ENCODE measurements around the gene WWC1. TPM values are rescaled to one million over a fixed set of nuclear protein-coding genes. Genes with fewer than 3 reads are reported as not detected.
"Not testable (repeated sequence)": the region's sequence is repeated elsewhere in the genome, so short reads cannot be mapped to it uniquely, and the experiment has no call there.

The WWC1 gene
- total RNA-seq, 2 experiments from 2014 or later = 1.0 to 1.3 TPM

DNA sequence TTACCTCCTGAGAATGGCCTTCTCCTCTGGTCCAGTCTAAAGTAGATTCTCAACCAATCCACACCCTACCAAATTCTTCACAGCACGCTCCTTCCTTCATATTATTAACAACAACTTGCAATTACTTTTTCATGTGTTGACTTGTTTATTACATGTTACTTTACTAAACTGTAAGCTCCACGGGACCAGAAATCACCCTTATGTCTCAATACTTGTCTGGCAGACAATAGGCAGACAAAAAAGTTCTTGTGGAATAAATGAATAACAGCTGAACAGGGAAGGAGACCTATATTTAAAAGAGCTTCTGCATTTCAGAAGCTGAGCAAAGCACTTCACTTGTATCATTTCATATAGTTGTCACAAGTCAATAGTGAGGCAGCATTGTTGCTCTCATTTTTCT, 5.7 kb upstream of the WWC1 start:
- no peaks in the 10 kb centered on the region for H3K36me3 Mint-ChIP-seq (ENCODE audit: low read depth)
- no peak overlapping the region for H3K4me3 ChIP-seq (ENCODE audit: low read length)
- no peaks in the 10 kb centered on the region for H3K4me1 ChIP-seq (ENCODE audit: insufficient read depth, low read length)
- peaks cover 7 to 13% of the 10 kb centered on the region in 2 experiments for H3K9me3 ChIP-seq (ENCODE audit: control insufficient read depth in 1 of 2, insufficient read depth in 1 of 2, low read length in 2 of 2)
- peaks cover 0 to 4% of the 10 kb centered on the region in 2 experiments for H3K27me3 ChIP-seq (ENCODE audit: control insufficient read depth in 1 of 2, insufficient read depth in 2 of 2, low read length in 2 of 2)
- H3K4me1 Mint-ChIP-seq (ENCODE audit: low read depth) = peaks cover 6% of the 10 kb centered on the region
- H3K4me3 Mint-ChIP-seq = no peak overlapping the region
- no peak for TF ChIP-seq CTCF (IDR thresholded peaks at IDR 0.05)
- ATAC-seq (ENCODE audit: poor library complexity) (no peak), DNase-seq (no peak)
- H3K27ac ChIP-seq (ENCODE audit: low read depth in 1 of 2, low read length in 2 of 2) = no peak overlapping the region
- peaks cover 35% of the 10 kb centered on the region for H3K27me3 Mint-ChIP-seq
- no peaks in the 10 kb centered on the region for H3K36me3 ChIP-seq (ENCODE audit: insufficient read depth, low read length)
- POLR2A ChIA-PET = no interaction called here
- CTCF ChIA-PET = no interaction called here
- intact Hi-C loops (cut with DNase I, micrococcal nuclease) = no loop called here
- H3K9me3 Mint-ChIP-seq = peaks cover 8% of the 10 kb centered on the region
- H3K27ac Mint-ChIP-seq = no peak overlapping the region

- H3K4me1 ChIP-seq (ENCODE audit: insufficient read depth, low read length) = peaks cover 5% of the 10 kb centered on the region
- no peak overlapping the region for H3K27ac ChIP-seq (ENCODE audit: low read depth in 1 of 2, low read length in 2 of 2)
- no peaks in the 10 kb centered on the region for H3K36me3 ChIP-seq (ENCODE audit: insufficient read depth, low read length)
- DNase-seq (no peak), ATAC-seq (ENCODE audit: poor library complexity) (no peak)
- ChIA-PET POLR2A (no interaction called here), CTCF (interaction anchor here (0.6 kb wide), 1 partner anchor 47 kb away, joined by 3 read pairs; no protein-coding TSS in a partner anchor)
- H3K4me1 Mint-ChIP-seq (ENCODE audit: low read depth) = peaks cover 11% of the 10 kb centered on the region
- TF ChIP-seq CTCF (IDR thresholded peaks at IDR 0.05) = no peak
- H3K27ac Mint-ChIP-seq = no peak overlapping the region
- H3K4me3 Mint-ChIP-seq = no peak overlapping the region
- H3K27me3 ChIP-seq (ENCODE audit: control insufficient read depth in 1 of 2, insufficient read depth in 2 of 2, low read length in 2 of 2) = peaks cover 0 to 6% of the 10 kb centered on the region in 2 experiments
- peaks cover 38% of the 10 kb centered on the region for H3K27me3 Mint-ChIP-seq
- H3K9me3 Mint-ChIP-seq = peaks cover 8% of the 10 kb centered on the region
- H3K36me3 Mint-ChIP-seq (ENCODE audit: low read depth) = no peaks in the 10 kb centered on the region
- intact Hi-C loops (cut with DNase I, micrococcal nuclease) = no loop called here
- peaks cover 7 to 13% of the 10 kb centered on the region in 2 experiments for H3K9me3 ChIP-seq (ENCODE audit: control insufficient read depth in 1 of 2, insufficient read depth in 1 of 2, low read length in 2 of 2)
- no peak overlapping the region for H3K4me3 ChIP-seq (ENCODE audit: low read length)
These were observed 5.1 kb upstream of the WWC1 start for GRCh38 chr5:168286386-168286785.

DNA sequence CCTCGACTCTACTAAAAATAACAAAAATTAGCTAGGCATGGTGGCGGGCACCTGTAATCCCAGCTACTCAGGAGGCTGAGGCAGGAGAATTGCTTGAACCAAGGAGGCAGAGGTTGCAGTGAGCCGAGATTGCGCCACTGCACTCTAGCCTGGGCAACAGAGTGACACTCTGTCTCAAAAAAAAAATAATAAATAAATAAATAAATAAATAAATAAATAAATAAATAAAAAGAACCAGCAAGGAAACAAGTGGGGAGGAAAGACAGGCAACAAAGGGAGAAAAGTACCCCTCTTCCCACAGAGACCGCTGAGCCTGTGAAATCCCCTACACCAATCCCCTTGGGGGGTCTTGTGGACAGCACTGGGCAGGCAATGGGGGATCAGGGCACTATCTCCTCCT, 4.6 kb upstream of the WWC1 start:
- DNase-seq; H3K27me3 ChIP-seq (ENCODE audit: control insufficient read depth in 1 of 2, insufficient read depth in 2 of 2, low read length in 2 of 2); H3K27ac Mint-ChIP-seq; H3K36me3 Mint-ChIP-seq (ENCODE audit: low read depth); intact Hi-C loops (cut with DNase I, micrococcal nuclease); H3K4me3 Mint-ChIP-seq; H3K36me3 ChIP-seq (ENCODE audit: insufficient read depth, low read length); H3K4me1 ChIP-seq (ENCODE audit: insufficient read depth, low read length); POLR2A ChIA-PET; H3K4me3 ChIP-seq (ENCODE audit: low read length); H3K27ac ChIP-seq (ENCODE audit: low read depth in 1 of 2, low read length in 2 of 2); H3K9me3 Mint-ChIP-seq; ATAC-seq (ENCODE audit: poor library complexity): not testable (repeated sequence)
- H3K9me3 ChIP-seq (ENCODE audit: control insufficient read depth in 1 of 2, insufficient read depth in 1 of 2, low read length in 2 of 2) = peaks cover 7 to 13% of the 10 kb centered on the region in 2 experiments
- peaks cover 11% of the 10 kb centered on the region for H3K4me1 Mint-ChIP-seq (ENCODE audit: low read depth)
- CTCF ChIA-PET = interaction anchor here (0.6 kb wide), 1 partner anchor 47 kb away, joined by 3 read pairs; no protein-coding TSS in a partner anchor
- H3K27me3 Mint-ChIP-seq = peaks cover 38% of the 10 kb centered on the region

DNA sequence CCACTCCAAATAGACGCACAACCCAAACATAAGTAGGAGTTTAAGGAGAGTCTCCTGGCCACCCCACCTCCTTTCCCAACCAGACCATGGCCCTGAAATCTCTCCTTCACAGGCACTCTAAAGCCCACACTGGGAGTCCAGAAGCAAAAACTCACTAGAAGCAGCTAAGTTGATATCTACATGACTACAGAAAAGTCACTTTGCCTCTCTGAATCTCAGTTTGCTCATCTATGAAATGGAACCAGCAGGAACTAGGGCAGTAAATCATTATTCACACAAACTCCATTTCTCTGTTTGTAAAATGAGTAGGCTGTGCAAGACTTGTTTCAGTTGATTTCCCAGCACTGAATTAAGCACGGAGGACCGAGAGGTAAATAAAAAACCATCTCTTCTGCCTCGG, 4.1 kb upstream of the WWC1 start:
- Histone ChIP-seq H3K27me3 (ENCODE audit: control insufficient read depth in 1 of 2, insufficient read depth in 2 of 2, low read length in 2 of 2) (peaks cover 5 to 6% of the 10 kb centered on the region in 2 experiments), H3K4me1 (ENCODE audit: insufficient read depth, low read length) (peaks cover 10% of the 10 kb centered on the region), H3K4me3 (ENCODE audit: low read length) (no peak overlapping the region), H3K27ac (ENCODE audit: low read depth in 1 of 2, low read length in 2 of 2) (no peak overlapping the region), H3K9me3 (ENCODE audit: control insufficient read depth in 1 of 2, insufficient read depth in 1 of 2, low read length in 2 of 2) (peaks cover 4 to 13% of the 10 kb centered on the region in 2 experiments), H3K36me3 (ENCODE audit: insufficient read depth, low read length) (no peaks in the 10 kb centered on the region)
- peaks cover 38% of the 10 kb centered on the region for H3K27me3 Mint-ChIP-seq
- no peak for TF ChIP-seq CTCF (IDR thresholded peaks at IDR 0.05)
- H3K4me1 Mint-ChIP-seq (ENCODE audit: low read depth) = peaks cover 11% of the 10 kb centered on the region
- no peak for DNase-seq
- no peak overlapping the region for H3K27ac Mint-ChIP-seq
- POLR2A ChIA-PET = no interaction called here
- H3K36me3 Mint-ChIP-seq (ENCODE audit: low read depth) = no peaks in the 10 kb centered on the region
- ATAC-seq (ENCODE audit: poor library complexity) = no peak
- no peak overlapping the region for H3K4me3 Mint-ChIP-seq
- CTCF ChIA-PET = interaction anchor here (0.6 kb wide), 1 partner anchor 46 kb away, joined by 3 read pairs; no protein-coding TSS in a partner anchor
- H3K9me3 Mint-ChIP-seq = peaks cover 8% of the 10 kb centered on the region
- intact Hi-C loops (cut with DNase I, micrococcal nuclease) = no loop called here
